ENCODE data around the gene AMMECR1.

GRCh38 chrX:110265661-110266060 lies 52.2 kb downstream of the AMMECR1 start:
- TF ChIP-seq CTCF (conservative IDR thresholded peaks at IDR 0.05; ENCODE audit: low read length): no peak
- no peak for TF ChIP-seq EZH2phosphoT487 (IDR thresholded peaks at IDR 0.05; ENCODE audit: borderline replicate concordance)

All from Loucy (cell line).